GM18519 (cell line): ENCODE results near the gene REC8.

Source experiments
- ATAC-seq: cut with Tn5 transposase; IDR thresholded peaks from one replicate; pipeline ENCODE4 v1.9.1; 2021; ENCODE audit warnings: mild to moderate bottlenecking, moderate library complexity; ENCODE audit not compliant: unreplicated experiment, low FRiP score

REC8 gene

GRCh38 chr14:24182110-24182882, 10.4 kb downstream of the REC8 start:
- ATAC-seq = no peak

DNA sequence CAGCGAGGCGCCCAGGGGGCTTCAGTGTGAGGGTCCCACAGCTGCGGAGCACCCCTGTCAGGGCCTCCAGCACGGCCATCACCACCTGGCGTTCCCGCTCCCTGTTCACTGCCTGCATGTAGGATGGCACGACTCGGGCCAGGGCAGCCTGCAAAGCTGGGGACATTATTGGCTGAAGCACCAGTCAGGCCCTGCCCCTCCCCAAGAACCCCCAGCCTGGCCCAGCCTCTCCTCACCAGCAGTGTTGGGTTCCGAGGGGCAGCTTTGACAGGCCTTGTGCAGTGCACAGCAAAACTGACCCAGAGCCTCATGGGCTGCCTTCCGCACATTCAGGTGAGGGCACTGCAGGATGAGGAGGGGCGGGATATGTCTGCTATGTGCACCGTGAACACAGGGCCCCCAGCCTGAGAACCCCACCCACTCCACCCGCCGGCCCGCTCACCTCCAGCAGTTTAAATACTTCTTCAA, 11.2 kb downstream of the REC8 start:
- ATAC-seq = no peak

- ATAC-seq = no peak
Measured at GRCh38 chr14:24184104-24184970, 12.5 kb downstream of the REC8 start.

GRCh38 chr14:24185026-24185425, 13.1 kb downstream of the REC8 start:
- no peak for ATAC-seq

DNA sequence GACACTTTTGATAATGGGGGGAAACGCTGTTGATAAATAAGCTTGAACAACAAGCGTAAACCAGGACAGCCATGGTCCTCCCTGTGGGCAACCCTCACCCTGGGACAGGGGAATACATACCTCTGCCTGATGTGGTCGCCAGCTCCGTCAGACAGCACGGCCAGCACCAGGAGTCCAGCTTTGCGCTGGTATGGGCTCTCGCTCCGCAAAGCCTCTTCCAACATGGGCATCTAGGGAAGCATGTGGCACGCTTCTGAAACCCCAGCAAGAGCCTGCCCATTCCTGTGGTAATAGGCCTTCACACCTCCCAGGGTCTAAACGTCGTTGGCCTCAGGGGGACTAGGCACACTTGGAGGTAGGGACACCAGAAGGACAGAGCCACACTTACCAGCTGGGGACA, 13.9 kb downstream of the REC8 start:
- ATAC-seq = no peak

DNA sequence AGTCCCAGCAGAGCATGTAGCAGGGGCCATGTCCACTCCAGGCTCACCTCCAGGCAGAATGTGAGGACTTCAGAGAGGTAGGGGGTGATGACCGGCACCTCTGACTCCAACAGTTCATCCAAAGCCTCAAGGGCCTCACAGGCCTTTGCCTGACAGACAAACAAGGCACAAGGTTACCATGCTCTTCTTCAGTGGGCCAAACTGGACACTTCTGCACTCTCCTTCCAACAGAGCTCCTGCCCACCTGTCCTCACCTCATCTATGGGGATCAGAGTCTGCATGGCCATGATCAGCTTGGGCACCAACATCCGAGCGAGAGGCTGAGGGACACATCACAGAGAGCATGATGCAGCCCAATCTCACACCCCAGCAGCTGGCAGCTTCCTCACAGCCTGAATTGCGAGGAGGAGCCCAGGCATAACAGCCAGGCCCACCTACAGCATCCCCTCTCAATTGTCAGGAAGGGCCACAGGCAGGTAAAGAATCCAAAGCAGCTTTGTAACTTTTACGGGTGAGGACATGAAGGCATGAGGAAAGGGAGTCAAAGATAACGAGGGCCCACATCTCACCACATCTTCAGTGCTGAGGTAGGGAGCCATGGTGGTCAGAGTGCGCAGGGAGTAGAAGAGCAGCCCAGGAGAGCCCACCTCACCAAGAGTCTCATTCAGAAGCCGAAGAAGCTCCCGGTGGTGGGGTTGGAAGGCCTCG, 15.1 kb downstream of the REC8 start:
- ATAC-seq = no peak

DNA sequence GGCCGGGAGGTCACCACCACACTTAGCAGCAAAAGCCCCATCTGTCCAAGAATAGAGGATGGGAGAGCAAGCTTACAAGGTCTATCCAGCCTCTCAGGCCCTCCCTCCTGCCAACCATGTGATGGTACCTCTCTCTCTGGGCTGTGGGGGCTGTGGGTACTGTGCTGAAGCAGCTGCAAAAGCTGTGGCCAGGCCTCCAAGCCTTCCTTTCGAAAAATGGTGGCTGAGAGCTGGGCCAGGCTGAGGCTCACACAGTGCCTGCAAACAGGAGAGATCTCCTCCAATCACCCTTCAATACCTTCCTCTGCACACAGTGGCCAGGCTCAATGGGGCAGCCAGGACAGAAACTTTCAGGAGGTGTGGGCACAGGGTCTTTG, 15.6 kb downstream of the REC8 start:
- ATAC-seq = no peak

GRCh38 chr14:24188251-24189058, 16.6 kb downstream of the REC8 start, which contains the start of gene IPO4:
Gene IPO4, minus strand, starts transcription at chr14:24188816. Its CDS starts 29 bp downstream, at chr14:24188787.
- ATAC-seq = peak; percentile 78

DNA sequence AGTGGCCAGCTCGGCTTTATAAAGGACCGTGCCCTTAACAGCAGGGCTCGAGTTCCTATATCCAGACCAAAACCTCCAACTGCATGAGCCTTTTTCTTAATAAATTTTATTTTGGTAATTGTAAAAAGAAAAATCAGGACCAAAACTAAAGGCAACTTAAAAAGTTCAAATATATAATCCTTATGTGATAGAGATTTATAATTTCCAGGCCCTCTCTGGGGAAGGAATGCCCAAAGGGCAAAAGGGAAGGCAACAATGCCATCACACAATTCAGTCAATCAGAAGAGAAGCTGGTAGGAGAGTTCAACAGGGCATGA, 17.1 kb downstream of the REC8 start:
- no peak for ATAC-seq

DNA sequence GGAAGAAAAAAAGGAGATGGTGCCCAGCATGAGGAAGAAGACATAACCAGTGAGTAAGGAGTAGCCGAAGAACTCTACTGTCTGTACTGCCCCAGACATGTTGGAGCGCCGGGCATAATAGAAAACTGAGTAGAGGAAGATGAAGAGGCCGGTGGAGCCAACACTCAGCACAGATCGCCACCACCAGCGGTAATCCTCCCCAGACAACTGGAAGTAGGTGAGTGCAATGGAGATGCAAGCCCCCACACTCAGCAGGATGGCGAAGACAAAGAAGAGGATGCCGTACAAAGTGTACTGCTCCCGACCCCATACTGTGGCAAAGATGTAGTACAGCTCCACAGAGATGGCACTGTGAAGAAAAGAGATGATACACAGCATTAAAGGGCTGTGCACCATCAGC, 17.6 kb downstream of the REC8 start:
- no peak for ATAC-seq

DNA sequence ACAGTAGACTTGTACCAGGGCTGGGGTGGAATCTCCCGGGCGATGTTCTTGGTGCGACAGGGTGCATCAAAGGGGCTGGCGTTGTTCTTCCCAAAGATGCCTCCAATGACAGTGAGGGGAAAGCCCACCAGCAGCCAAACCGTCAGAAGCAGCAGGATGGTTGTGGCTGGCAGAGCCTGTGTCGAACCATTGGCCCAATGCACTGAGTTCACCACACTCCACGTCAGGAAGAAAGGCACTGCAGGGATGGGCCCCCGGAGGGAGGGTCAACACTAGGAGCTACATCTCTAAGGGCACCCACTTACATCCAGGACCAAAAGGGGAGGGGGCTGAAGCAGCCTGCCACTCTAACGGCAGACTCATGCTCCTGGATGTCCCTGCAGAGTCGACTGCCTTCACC, 18.5 kb downstream of the REC8 start:
- no peak for ATAC-seq

GRCh38 chr14:24192933-24193332, 21.1 kb downstream of the REC8 start:
- ATAC-seq = no peak

- ATAC-seq = no peak
Measured at GRCh38 chr14:24194186-24194872, 22.4 kb downstream of the REC8 start.

- no peak for ATAC-seq
Measured at GRCh38 chr14:24194873-24195185, 22.9 kb downstream of the REC8 start.

- ATAC-seq = peak; percentile 60
Measured at GRCh38 chr14:24195186-24196070, 23.5 kb downstream of the REC8 start, which contains the start of gene TM9SF1. Gene TM9SF1, minus strand, starts transcription at chr14:24195441. Its CDS starts 422 bp downstream, at chr14:24195019.

- no peak for ATAC-seq
Measured at GRCh38 chr14:24196071-24197055, 24.5 kb downstream of the REC8 start.

GRCh38 chr14:24197056-24197450, 25.2 kb downstream of the REC8 start:
- ATAC-seq = no peak
